H1 (cell line): ENCODE results near the gene RASGRP1. TPM values are rescaled to one million over a fixed set of nuclear protein-coding genes. Genes with fewer than 3 reads are reported as not detected.
A peak's percentile ranks its signal among the peaks of the same experiment; 100 is the strongest.

ENCODE experiments used
- CTCF ChIA-PET: fragments of 300-600 bp; sonication (Branson Sonifier 250); formaldehyde crosslinking; loops from one replicate; lab custom pipeline; 2021; ENCODE audit not compliant: partially characterized antibody; lab: Charles Lee
- POLR2A ChIA-PET: fragments of 300-600 bp; sonication (Branson Sonifier 250); formaldehyde crosslinking; loops from one replicate; lab custom pipeline; 2021; ENCODE audit warnings: inconsistent platforms; ENCODE audit not compliant: partially characterized antibody; lab: Charles Lee
- DNase-seq, 2 experiments: peaks; one replicate each; pipeline versions ENCODE4 v3.0.0 to v3.0.0-alpha.2; 2010 to 2022; ENCODE audit warnings: low spot score in 2 of 2, low read depth in 1 of 2, mixed read lengths in 1 of 2
- FAIRE-seq: peaks from 2 replicates; lab custom pipeline; 2011; peaks lifted over from hg19 to GRCh38; lab: Jason Lieb, UNC
- H2AFZ ChIP-seq: 2 replicates; pipeline ENCODE4 v1.8.1; 2012; ENCODE audit warnings: low read length, inconsistent platforms
- H2AK5ac ChIP-seq: 2 replicates; pipeline ENCODE4 v1.6.1; 2013; ENCODE audit warnings: low read depth, low read length
- H2BK120ac ChIP-seq: replicated peaks from 2 replicates; pipeline ENCODE3; 2013; ENCODE audit warnings: low read depth, low read length, inconsistent platforms
- H2BK12ac ChIP-seq: 2 replicates; pipeline ENCODE4 v1.6.1; 2013; ENCODE audit warnings: low read depth, low read length
- H2BK15ac ChIP-seq: 2 replicates; pipeline ENCODE4 v1.6.1; 2013; ENCODE audit warnings: low read length
- H2BK20ac ChIP-seq: 2 replicates; pipeline ENCODE4 v1.6.1; 2013; ENCODE audit warnings: low read length
- H2BK5ac ChIP-seq: 2 replicates; pipeline ENCODE4 v1.6.1; 2013; ENCODE audit warnings: low read depth, low read length
- H3K14ac ChIP-seq: 2 replicates; pipeline ENCODE4 v1.6.1; 2013; ENCODE audit warnings: inconsistent platforms; ENCODE audit not compliant: insufficient read length
- H3K18ac ChIP-seq: 2 replicates; pipeline ENCODE4 v1.6.1; 2013; ENCODE audit warnings: low read length; ENCODE audit errors: extremely low read depth
- H3K23ac ChIP-seq: 2 replicates; pipeline ENCODE4 v1.6.1; 2013; ENCODE audit warnings: inconsistent platforms; ENCODE audit not compliant: insufficient read length
- H3K23me2 ChIP-seq: 2 replicates; pipeline ENCODE4 v1.6.1; 2013; ENCODE audit warnings: low read depth, low read length
- H3K27ac ChIP-seq: 2 replicates; pipeline ENCODE4 v1.6.1; 2011; ENCODE audit warnings: low read depth, low read length, inconsistent platforms
- H3K27me3 ChIP-seq, 4 experiments: replicated peaks in 1 of 4; 1 replicate in 1 of 4; 2 replicates in 3 of 4; pipeline versions ENCODE4 v1.6.1 to v1.8.1; 2011 to 2013; ENCODE audit warnings: low read length in 3 of 4, mild to moderate bottlenecking in 3 of 4, inconsistent platforms in 2 of 4, mixed read lengths in 2 of 4, moderate library complexity in 1 of 4; ENCODE audit not compliant: control insufficient read depth in 3 of 4, insufficient read depth in 3 of 4; ENCODE audit errors: extremely low read depth in 1 of 4
- H3K36me3 ChIP-seq, 4 experiments: 2 replicates each; pipeline versions ENCODE4 v1.6.1 to v1.8.1; 2011 to 2013; ENCODE audit warnings: mild to moderate bottlenecking in 4 of 4, low read length in 3 of 4, moderate library complexity in 2 of 4, control low read depth in 1 of 4, inconsistent platforms in 1 of 4; ENCODE audit not compliant: insufficient read depth in 4 of 4, control insufficient read depth in 2 of 4
- H3K4ac ChIP-seq: replicated peaks from 2 replicates; pipeline ENCODE3; 2013; ENCODE audit warnings: low read length, low read depth, mixed read lengths, inconsistent platforms; ENCODE audit not compliant: insufficient read length
- H3K4me1 ChIP-seq, 4 experiments: replicated peaks in 1 of 4; 1 replicate in 1 of 4; 2 replicates in 3 of 4; pipeline versions ENCODE4 v1.6.1 to v1.8.1; 2011 to 2013; ENCODE audit warnings: low read length in 3 of 4, inconsistent platforms in 2 of 4, mixed read lengths in 1 of 4; ENCODE audit not compliant: insufficient read depth in 4 of 4, control insufficient read depth in 3 of 4
- H3K4me2 ChIP-seq, 2 experiments: 2 replicates each; pipeline versions ENCODE4 v1.6.1 to v1.8.1; 2011 to 2013; ENCODE audit warnings: low read depth in 2 of 2, low read length in 2 of 2, control low read depth in 1 of 2, inconsistent platforms in 1 of 2, mild to moderate bottlenecking in 1 of 2; ENCODE audit not compliant: insufficient read depth in 1 of 2
- H3K4me3 ChIP-seq, 4 experiments: fragments of 200-600, 300-600 bp in 1 of 4; sonication (generic), shearing (Covaris generic), sonication (Bioruptor Twin) in 1 of 4; 2 replicates each; pipeline versions ENCODE4 v1.5.1 to v1.8.1; 2011 to 2016; ENCODE audit warnings: low read length in 4 of 4, low read depth in 3 of 4, control low read depth in 2 of 4, inconsistent platforms in 2 of 4, mild to moderate bottlenecking in 2 of 4, mixed read lengths in 1 of 4, moderate library complexity in 1 of 4; ENCODE audit not compliant: insufficient read depth in 2 of 4; ENCODE audit errors: extremely low read depth in 1 of 4
- H3K56ac ChIP-seq: replicated peaks from 2 replicates; pipeline ENCODE3; 2013; ENCODE audit warnings: low read depth, mild to moderate bottlenecking, mixed read lengths, low read length, inconsistent platforms; ENCODE audit not compliant: insufficient read length
- H3K79me1 ChIP-seq: 2 replicates; pipeline ENCODE4 v1.6.1; 2013; ENCODE audit warnings: low read depth, low read length, control low read depth
- H3K79me2 ChIP-seq, 2 experiments: 2 replicates each; pipeline versions ENCODE4 v1.6.1 to v1.8.1; 2012 to 2013; ENCODE audit warnings: low read length in 2 of 2, mild to moderate bottlenecking in 2 of 2, inconsistent platforms in 1 of 2; ENCODE audit not compliant: insufficient read depth in 2 of 2, control insufficient read depth in 1 of 2
- H3K9ac ChIP-seq, 4 experiments: replicated peaks in 1 of 4; 1 replicate in 1 of 4; 2 replicates in 3 of 4; pipeline versions ENCODE4 v1.6.1 to v1.8.1; 2011 to 2013; ENCODE audit warnings: low read depth in 3 of 4, low read length in 3 of 4, control low read depth in 2 of 4, mild to moderate bottlenecking in 2 of 4, moderate library complexity in 2 of 4, inconsistent platforms in 1 of 4; ENCODE audit errors: extremely low read depth in 1 of 4
- H3K9me3 ChIP-seq, 2 experiments: 2 replicates each; pipeline versions ENCODE4 v1.6.1 to v1.8.1; 2012 to 2013; ENCODE audit warnings: mild to moderate bottlenecking in 2 of 2, moderate library complexity in 2 of 2, control low read depth in 1 of 2, inconsistent platforms in 1 of 2, low read depth in 1 of 2, low read length in 1 of 2, mixed read lengths in 1 of 2; ENCODE audit not compliant: insufficient read depth in 2 of 2
- H4K20me1 ChIP-seq, 2 experiments: replicated peaks in 1 of 2; 2 replicates each; pipeline versions ENCODE3 to v1.8.1; 2011 to 2013; ENCODE audit warnings: inconsistent platforms in 2 of 2, low read length in 2 of 2, mild to moderate bottlenecking in 1 of 2; ENCODE audit not compliant: insufficient read depth in 2 of 2, control insufficient read depth in 1 of 2
- H4K5ac ChIP-seq: 2 replicates; pipeline ENCODE4 v1.6.1; 2013; ENCODE audit warnings: low read length, low read depth, mixed read lengths, inconsistent platforms; ENCODE audit not compliant: insufficient read length
- H4K8ac ChIP-seq: 2 replicates; pipeline ENCODE4 v1.8.0; 2013; ENCODE audit warnings: mild to moderate bottlenecking, moderate library complexity, low read length, inconsistent platforms; ENCODE audit not compliant: insufficient read depth; ENCODE audit errors: extremely low read depth
- H4K91ac ChIP-seq: replicated peaks from 2 replicates; pipeline ENCODE3; 2013; ENCODE audit warnings: low read length, mixed read lengths, inconsistent platforms; ENCODE audit not compliant: insufficient read length
- POLR2A ChIP-seq, 2 experiments: IDR thresholded peaks; 1 replicate in 1 of 2; 2 replicates in 1 of 2; pipeline ENCODE4 v1.6.1; 2011; ENCODE audit warnings: low read depth in 2 of 2, low read length in 2 of 2, mild to moderate bottlenecking in 2 of 2; ENCODE audit errors: control extremely low read depth in 1 of 2
- SAP30 ChIP-seq: fragments of 300-600 bp; sonication (generic); IDR thresholded peaks from 2 replicates; pipeline ENCODE4 v1.7.1; 2012; ENCODE audit warnings: low read length, moderate library complexity, mild to moderate bottlenecking, inconsistent platforms; ENCODE audit not compliant: insufficient read depth, insufficient replicate concordance
- SIRT6 ChIP-seq: IDR thresholded peaks from one replicate; pipeline ENCODE4 v1.7.1; 2012; ENCODE audit warnings: low read length, inconsistent platforms
- WGBS, 2 experiments: shearing (Covaris generic) in 1 of 2; methylation state at CpG; one replicate each; pipeline versions ENCODE4 v1.1.6 to v1.1.7; 2013 to 2015; ENCODE audit warnings: low lambda C conversion rate in 2 of 2, mixed read lengths in 2 of 2, inconsistent platforms in 1 of 2, low coverage in 1 of 2, missing lambda C conversion rate in 1 of 2; ENCODE audit not compliant: insufficient replicate concordance in 2 of 2, insufficient coverage in 1 of 2, insufficient read length in 1 of 2; ENCODE audit errors: extremely low coverage in 1 of 2, missing lambda C conversion rate in 1 of 2; 5-methylcytosine and 5-hydroxymethylcytosine counted together
- polyA plus RNA-seq, 7 experiments: library from polyadenylated mRNA; depleted of rRNA in 3 of 7; stranded (reverse) in 5 of 7; unstranded in 2 of 7; fragments of >200 nt in 5 of 7; fragments of 200-250 nt in 2 of 7; gene quantifications; 1 replicate in 5 of 7; 2 replicates in 1 of 7; 4 replicates in 1 of 7; pipeline versions ENCODE4 v1.2.1 to v1.2.3, GENCODE V29; 2011 to 2013; ENCODE audit warnings: missing spikeins in 2 of 7, mixed read lengths in 2 of 7
- total RNA-seq: library from RNA; stranded (reverse); fragmentation: NEBNext Ultra II Directional; extraction: Animal tissue kit (Norgen Biotek cat#: 25700); gene quantifications from 2 replicates; pipeline ENCODE4 v1.2.1, GENCODE V29; 2021

RASGRP1 gene
- total and polyA plus RNA-seq, 2 of the 8 experiments (the other 6 are each of a cell fraction or from before 2014, with no cell fraction given): 1.1 to 2.1 TPM

DNA sequence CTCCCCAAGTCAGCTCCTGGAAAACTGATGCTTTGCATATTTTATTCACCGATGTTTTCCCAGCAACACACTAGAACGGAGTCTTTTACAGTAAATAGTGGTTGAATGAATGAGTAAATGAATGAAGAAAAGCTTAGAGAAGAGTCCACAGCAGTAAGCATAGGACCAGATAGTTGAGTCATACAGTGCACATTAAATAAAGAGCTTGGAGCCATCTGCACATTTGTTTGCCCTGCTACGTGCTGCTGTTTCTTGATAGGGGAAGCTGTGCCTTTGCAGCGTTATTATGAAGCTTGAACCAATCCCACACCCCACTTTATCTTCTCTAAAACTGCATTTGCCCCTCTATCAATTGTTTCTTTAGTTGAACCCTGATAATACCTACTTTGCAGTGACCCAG is 109.5 kb downstream of the RASGRP1 start:
- FAIRE-seq (no peak), DNase-seq (no peak)
- H4K20me1 ChIP-seq: peaks cover 2 to 9% of the 10 kb centered on the region in 2 experiments
- no peaks in the 10 kb centered on the region for H3K36me3 ChIP-seq
- TF ChIP-seq SIRT6: no peak
- no peak for TF ChIP-seq SAP30
- no peak for TF ChIP-seq POLR2A (IDR thresholded peaks at IDR 0.05; ENCODE audit: control extremely low read depth in 1 of 2, low read depth in 2 of 2, low read length in 2 of 2)
- no peak overlapping the region for H4K5ac ChIP-seq
- peak overlapping the region in 3 of 4 experiments; percentile 77 to 99 (median 98); a peak in 5 of 7 replicates for H3K9ac ChIP-seq
- no peak overlapping the region for H2BK20ac ChIP-seq
- H3K23ac ChIP-seq: no peak overlapping the region
- ChIA-PET POLR2A (interaction anchor here (1.3 to 3.6 kb wide), 6 partner anchors 9 to 272 kb away, joined by 3 to 34 read pairs (median 7); partner anchors contain the start of gene RASGRP1), CTCF (interaction anchor here (0.6 to 5.1 kb wide), 10 partner anchors 8 to 247 kb away, joined by 3 to 42 read pairs (median 4); no protein-coding TSS in a partner anchor)
- no peak overlapping the region for H4K8ac ChIP-seq
- H3K56ac ChIP-seq: no peak overlapping the region
- no peak overlapping the region for H2AFZ ChIP-seq
- H2BK120ac ChIP-seq: no peak overlapping the region
- H3K27me3 ChIP-seq: no peaks in the 10 kb centered on the region
- peaks cover 7% of the 10 kb centered on the region; the same call in 1 of the 2 replicates for H3K79me1 ChIP-seq
- 0 out of 7 replicates have a peak, but pooled peaks cover 0 to 5% (median 0%) of the 10 kb centered on the region in 4 experiments for H3K4me1 ChIP-seq
- no peak overlapping the region for H2AK5ac ChIP-seq
- H2BK12ac ChIP-seq: no peak overlapping the region; the same call in 1 of the 2 replicates
- H3K4ac ChIP-seq: no peak overlapping the region
- H2BK15ac ChIP-seq: no peak overlapping the region
- 0 out of 2 replicates have a peak overlapping the region, but pooled peaks have one; percentile 97 for H3K27ac ChIP-seq
- H3K14ac ChIP-seq: no peak overlapping the region
- no peak overlapping the region for H4K91ac ChIP-seq
- no peak overlapping the region for H3K18ac ChIP-seq
- peak overlapping the region; percentile 70 to 98 (median 93) for H3K4me3 ChIP-seq
- 20% methylated on average over 4 of the region's 4 CpGs; no CpG with 5 or more reads in 1 of the 2 experiments for WGBS, 2 experiments
- H3K9me3 ChIP-seq: no peaks in the 10 kb centered on the region
- peaks cover 18 to 57% of the 10 kb centered on the region in 2 experiments for H3K79me2 ChIP-seq
- H3K4me2 ChIP-seq: peak overlapping the region; percentile 71 to 83
- H3K23me2 ChIP-seq: no peaks in the 10 kb centered on the region
- H2BK5ac ChIP-seq: no peak overlapping the region; the same call in 1 of the 2 replicates
